Ramos (cell line): Measurements from ENCODE around the gene MAPK8IP3.

Source experiments
- in situ Hi-C: fragments of 300-500 bp; cut with MboI; formaldehyde crosslinking; loops from one replicate; pipeline ENCODE4 v1.14.3; 2022; ENCODE audit warnings: low sequenced_read_pairs; ENCODE audit not compliant: unreplicated experiment

MAPK8IP3 gene, protein sequence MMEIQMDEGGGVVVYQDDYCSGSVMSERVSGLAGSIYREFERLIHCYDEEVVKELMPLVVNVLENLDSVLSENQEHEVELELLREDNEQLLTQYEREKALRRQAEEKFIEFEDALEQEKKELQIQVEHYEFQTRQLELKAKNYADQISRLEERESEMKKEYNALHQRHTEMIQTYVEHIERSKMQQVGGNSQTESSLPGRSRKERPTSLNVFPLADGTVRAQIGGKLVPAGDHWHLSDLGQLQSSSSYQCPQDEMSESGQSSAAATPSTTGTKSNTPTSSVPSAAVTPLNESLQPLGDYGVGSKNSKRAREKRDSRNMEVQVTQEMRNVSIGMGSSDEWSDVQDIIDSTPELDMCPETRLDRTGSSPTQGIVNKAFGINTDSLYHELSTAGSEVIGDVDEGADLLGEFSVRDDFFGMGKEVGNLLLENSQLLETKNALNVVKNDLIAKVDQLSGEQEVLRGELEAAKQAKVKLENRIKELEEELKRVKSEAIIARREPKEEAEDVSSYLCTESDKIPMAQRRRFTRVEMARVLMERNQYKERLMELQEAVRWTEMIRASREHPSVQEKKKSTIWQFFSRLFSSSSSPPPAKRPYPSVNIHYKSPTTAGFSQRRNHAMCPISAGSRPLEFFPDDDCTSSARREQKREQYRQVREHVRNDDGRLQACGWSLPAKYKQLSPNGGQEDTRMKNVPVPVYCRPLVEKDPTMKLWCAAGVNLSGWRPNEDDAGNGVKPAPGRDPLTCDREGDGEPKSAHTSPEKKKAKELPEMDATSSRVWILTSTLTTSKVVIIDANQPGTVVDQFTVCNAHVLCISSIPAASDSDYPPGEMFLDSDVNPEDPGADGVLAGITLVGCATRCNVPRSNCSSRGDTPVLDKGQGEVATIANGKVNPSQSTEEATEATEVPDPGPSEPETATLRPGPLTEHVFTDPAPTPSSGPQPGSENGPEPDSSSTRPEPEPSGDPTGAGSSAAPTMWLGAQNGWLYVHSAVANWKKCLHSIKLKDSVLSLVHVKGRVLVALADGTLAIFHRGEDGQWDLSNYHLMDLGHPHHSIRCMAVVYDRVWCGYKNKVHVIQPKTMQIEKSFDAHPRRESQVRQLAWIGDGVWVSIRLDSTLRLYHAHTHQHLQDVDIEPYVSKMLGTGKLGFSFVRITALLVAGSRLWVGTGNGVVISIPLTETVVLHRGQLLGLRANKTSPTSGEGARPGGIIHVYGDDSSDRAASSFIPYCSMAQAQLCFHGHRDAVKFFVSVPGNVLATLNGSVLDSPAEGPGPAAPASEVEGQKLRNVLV (N-terminal part only)

DNA sequence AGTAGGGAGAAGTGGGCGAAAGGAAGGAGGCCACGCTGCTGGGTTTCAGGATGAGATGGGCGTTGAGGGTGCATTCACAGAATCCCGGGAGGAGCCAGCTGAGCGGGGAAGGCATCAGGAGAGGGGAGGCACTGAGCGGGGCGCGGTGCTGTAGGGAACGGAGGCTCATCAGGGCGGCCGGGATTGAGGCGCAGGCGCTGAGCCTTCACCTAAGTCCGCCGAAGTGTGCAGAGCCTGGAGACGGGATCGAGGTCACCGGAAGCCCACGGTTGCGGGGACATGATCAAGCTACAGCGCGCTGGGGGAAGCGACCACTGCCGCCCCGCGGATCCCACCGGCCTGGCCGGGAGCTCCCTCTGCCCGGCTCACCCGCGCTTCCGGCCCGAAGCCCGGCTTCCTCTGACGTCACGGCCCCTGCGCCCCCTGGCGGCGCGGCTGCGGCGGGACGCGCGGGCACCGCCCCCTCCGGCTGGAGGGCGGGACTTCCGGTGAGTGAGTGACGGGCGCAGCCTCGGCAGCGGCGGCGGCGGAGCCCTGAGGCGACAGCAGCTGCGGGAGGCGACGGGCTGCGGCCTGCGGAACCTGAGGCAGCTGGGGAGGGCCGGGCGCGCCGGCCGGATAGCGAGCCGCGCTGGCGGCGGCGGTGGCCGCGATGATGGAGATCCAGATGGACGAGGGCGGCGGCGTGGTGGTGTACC, at the start of gene MAPK8IP3:
TSS of gene MAPK8IP3 (plus strand) at position 508 of the 698 bp plus-strand sequence. CDS start at position 653, 145 bp downstream.
- in situ Hi-C loops = no loop called here

DNA sequence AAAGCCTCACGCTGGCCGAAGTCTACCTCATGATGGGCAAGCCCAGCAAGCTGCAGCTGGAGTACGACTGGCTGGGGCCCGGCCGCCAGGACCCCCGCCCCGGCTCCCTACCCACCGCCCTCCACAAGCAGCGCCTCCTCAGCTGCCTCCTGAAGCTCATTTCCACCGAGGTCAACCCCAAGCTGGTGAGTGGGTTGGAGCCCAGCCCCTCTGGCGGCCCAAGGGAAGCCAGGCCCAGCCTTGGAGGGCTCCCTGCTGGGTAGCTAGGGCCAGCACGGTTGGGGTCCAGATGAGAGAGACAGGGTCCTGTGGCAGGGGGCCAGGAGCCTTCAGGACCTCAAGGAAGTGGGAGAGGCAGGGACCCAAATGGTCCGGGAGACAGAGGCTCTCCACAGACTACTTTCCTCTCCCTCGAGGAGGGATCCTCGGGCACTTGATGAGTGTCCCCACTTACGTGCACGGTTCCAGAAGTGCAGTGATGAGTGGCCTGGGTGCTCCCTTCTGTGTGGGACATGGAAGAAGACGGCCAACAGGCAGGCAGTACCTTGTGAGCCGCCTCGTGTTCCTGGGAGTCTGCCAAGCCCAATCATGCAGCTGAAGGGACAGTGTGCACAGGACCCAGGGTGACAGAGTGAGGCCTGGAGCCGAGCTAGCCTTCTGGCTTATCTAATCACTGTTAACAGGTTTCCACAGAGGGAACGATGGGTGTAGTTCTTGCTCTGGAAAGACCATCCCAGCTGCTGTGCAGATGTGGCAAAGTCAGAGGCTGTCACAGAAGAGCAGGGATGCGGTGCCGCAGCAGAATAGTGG, 49.0 kb upstream of the MAPK8IP3 start:
- in situ Hi-C loops = no loop called here

DNA sequence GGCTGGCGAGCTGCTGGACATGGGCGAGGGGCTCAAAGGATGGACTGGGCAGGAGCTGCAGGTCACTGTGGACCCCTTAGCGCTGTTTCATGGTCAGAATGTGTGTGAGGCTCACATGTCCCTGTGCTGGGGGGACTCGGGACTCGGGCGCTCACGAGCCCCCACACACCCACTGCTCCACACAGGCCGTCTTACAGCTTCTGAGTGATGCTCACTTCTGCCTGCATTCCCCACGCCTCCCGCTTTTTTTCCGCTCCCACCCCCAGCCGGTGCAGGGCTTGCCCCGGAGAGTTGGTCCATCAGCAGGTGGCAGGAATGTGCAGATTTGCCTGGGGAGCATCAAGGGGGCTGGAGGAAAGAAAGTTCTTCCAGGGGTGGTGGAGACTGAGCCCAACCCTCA, 48.2 kb upstream of the MAPK8IP3 start:
- in situ Hi-C loops = no loop called here

DNA sequence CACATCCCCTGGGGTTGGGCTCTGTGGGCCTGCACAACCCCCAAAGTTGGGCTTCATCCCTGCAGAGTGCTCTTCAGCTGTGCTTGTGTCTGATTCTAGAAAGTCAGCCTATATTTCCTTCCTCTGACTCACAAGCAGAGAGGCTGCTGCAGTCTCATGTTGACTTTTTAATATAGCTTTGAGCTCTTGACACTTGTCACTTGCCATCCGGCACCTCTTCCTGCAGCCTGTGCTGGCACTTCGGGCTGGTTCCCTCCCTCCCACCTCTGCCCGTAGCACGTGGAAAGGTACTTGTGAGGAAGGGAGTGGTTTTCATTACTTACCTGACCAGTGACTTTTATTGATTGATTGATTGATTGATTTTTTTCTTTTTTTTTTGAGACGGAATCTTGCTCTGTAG, 47.0 kb upstream of the MAPK8IP3 start:
- in situ Hi-C loops = no loop called here

DNA sequence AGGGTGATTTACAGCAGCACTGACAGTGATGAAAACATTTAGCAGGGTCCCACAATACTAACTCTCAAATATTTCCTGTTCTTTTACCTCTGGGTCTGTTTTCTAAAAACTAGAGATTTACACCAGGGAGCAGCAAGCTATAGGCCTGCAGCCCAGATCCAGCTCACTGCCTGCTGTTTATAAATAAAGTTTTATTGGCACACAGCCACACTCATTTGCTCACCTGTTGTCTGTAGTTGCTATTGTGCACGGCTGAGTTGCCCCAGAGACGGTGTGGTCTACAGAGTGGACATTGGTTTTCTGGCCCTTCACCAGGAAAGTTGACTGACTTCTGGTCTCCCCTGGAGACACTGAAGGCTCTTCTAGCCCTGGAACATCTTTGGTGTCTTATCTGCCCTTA, 44.2 kb upstream of the MAPK8IP3 start:
- in situ Hi-C loops = no loop called here

DNA sequence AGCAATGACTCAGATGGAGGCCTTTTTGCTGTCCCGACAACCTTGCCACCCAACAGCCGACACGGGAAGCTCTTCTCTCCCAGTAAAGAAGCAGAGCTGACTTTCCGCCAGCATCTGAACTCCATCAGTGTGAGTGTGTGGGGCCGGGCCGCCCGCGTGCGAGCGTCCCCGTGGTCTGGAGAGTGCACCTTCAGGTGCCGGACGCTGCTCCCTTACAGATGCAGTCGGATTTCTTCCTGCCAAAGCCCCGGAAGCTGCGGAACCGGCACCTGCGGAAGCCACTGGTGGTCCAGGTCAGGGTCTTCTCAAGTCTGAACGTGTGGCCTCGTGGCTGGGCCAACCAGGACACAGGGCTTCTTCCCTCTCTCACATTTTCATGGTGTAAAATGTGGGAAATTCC, 43.5 kb upstream of the MAPK8IP3 start:
- in situ Hi-C loops = no loop called here

DNA sequence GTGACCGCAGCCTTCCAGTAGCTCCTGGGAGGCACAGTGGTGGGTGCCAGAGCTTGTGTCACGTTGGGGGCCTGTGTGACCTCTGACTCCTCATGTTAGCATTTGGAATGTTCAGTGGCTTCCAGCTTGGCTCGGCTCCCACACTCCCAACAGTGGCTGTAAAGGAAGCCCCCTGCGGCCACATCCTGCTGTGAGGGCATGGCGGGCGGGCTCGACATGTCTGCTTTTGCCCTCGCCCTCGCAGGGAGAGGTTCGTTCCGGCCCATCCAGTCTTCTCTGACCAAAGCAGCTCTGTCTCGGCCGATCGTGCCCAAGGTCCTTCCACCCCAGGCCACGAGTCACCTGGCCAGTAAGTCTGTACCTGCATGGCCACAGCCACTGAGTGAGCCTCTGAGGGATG, 40.2 kb upstream of the MAPK8IP3 start:
- in situ Hi-C loops = no loop called here

DNA sequence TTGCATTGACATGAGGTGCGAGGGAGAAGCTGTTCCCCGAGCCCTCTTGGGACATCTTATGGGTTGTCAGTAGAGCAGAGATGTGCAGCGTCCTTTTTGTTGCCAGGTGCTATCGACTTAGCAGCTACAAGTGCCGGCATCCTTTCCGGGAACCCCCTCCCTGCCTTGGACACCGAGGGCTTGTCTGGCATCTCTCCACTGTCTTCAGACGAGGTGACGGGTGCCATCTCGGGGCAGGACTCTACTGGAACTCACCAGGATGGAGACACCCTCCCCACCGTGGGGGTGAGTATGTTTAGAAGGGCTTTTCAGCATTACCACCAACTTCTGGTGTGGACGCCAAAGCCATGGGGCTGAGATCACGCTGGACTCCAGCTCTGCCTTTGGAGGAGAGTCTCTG, 39.7 kb upstream of the MAPK8IP3 start:
- in situ Hi-C loops = no loop called here

DNA sequence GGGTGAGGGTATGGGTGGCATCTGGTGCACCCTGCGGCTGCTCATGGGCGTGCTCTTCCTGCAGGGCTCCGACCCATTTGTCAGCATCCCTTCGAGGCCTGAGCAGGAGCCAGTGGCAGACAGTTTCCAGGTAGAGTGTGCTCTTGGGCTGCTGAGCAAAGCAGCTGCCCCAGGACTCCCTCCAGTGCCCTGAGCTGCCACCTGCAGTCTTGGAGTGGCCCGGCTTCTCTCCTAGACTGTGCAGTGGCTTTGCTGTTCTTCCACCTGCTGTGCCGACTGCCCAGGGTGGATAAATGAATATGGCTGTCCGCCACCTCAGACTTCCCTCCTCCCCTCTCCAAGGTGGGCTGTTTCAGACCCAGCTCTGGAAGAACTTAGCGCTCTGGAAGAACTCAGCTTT, 38.7 kb upstream of the MAPK8IP3 start:
- in situ Hi-C loops = no loop called here

DNA sequence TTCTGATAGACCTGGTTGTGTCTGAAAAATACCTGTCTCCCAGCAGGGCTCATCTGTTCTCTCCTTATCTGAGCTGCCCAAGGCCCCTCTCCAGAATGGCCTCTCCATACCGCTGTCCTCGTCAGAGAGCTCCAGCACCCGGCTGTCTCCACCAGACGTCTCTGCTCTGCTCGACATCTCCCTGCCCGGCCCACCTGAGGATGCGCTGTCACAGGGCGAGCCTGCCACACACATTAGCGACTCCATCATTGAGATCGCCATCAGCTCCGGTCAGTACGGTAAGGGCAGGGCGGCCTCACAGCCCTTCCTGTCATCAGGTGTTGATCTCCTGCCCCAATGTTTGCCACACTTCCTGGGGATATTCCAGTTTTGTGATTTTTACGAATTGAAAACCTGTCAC, 38.1 kb upstream of the MAPK8IP3 start:
- in situ Hi-C loops = no loop called here

DNA sequence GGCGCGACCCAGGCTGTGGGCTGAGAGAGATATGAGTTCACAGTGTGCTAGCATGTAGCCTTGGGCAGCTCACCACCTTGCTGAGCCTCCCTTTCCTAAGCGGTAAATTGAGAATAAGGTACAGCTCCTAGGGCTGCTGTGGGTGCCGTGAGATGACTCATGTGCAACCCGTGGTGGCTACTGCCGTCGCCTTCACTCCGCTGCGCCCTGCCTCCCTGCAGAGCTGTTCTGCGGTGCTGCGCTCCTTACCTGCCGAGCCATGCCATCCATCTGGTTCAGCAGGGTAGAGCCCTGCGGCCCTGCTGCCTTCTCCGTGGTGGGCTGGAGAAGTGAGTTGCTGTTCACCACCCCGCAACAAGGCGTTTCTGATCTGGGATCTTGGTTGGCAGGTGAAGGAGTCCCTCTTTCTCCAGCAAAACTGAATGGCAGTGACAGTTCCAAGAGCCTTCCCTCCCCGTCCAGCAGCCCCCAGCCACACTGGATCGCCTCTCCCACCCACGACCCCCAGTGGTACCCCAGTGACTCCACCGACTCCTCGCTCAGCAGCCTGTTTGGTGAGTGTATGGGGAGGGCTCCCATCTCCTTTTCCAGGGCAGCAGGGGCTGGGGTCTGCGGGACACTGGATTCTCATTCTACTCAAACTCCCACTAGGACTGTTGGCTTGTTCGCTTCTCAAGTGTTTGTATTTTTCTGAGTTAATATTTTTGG, 37.2 kb upstream of the MAPK8IP3 start:
- in situ Hi-C loops = no loop called here

DNA sequence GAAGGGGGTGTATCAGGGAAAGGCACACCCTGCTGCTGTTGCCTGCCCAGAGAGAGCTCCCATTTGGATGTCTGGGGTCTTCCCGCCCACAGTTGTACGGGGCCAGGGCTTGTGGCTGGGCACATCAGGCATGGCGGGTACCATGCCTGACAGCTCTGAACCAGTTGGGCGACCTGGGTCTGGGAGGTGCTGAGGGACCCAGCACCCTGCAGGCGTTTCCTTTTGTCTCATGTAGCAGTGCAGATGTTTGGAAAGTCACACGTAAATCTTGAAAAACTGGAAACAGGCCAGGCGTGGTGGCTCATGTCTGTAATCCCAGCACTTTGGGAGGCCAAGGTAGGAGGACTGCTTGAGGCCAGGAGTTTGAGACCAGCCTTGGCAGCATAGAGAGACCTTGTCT, 36.3 kb upstream of the MAPK8IP3 start:
- in situ Hi-C loops = no loop called here

DNA sequence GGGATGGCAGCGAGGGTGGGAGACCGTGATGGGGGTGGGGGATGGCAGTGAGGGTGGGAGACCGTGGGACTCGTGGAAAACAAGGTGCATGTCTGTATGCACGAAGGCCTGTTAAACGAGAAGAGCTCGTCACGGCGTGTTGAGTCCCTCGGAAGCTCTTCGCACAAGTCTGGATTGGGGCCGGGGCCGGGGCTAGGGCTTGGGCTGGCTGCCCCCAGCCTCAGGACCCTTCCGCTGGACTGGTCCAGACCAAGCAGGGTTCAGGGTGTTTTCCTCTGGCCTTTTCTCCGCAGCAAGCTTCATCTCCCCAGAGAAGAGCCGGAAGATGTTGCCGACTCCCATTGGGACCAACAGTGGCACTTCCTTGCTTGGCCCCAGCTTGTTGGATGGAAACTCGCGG, 35.6 kb upstream of the MAPK8IP3 start:
- in situ Hi-C loops = no loop called here

DNA sequence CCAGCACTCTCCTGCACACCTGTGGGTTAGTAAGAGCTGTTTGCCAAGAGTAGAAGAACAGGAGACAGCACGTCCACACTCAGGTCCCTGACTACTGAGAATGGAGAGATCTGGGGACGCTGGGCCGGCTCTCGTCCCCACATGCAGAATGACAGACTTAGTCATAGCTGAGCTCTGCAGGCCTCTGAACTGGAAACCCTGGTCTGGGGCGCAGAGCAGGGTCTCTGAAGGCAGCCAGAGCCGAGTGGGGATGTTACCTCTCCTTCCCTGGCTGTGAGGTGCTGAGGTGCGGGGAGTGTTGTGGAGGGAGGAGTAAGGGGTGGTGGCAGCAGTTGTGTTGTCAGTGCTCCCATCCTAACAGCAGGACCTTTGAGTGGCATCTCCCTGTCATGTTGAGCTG, 35.1 kb upstream of the MAPK8IP3 start:
- in situ Hi-C loops = no loop called here

DNA sequence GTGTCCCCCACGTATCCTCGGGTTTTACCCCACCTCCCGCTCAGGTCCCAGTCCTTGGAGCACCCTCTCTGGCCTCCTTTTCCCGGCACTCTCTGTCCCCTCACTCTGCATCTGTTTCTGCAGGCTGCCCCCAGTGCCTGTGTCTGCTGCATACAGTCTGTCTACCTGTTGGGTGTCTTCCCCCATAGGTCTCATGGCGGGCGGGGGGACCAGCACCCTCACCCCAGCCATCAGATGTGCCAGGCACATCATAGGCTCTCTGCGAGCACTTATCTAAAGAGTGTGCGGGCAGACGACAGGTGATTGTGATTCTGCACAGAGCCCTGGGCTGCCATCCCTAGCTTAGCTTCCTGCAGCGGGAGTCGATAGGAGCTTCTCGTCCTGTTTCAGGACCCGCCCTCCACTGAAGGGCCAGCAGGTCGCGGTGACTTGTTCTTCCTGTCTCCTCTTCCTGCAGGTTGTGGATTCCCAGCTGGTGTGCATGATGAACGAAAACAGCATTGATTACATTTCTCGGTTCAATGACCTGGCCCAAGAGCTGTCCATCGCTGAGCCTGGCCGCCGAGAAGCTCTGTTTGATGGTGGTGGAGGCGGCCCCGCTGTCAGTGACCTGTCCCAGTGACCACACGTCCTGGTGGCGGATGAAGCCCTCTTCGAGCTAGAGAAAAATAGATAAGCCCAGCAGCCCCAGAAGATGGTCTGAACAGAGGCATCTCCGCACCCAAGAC, 32.4 kb upstream of the MAPK8IP3 start:
- in situ Hi-C loops = no loop called here

DNA sequence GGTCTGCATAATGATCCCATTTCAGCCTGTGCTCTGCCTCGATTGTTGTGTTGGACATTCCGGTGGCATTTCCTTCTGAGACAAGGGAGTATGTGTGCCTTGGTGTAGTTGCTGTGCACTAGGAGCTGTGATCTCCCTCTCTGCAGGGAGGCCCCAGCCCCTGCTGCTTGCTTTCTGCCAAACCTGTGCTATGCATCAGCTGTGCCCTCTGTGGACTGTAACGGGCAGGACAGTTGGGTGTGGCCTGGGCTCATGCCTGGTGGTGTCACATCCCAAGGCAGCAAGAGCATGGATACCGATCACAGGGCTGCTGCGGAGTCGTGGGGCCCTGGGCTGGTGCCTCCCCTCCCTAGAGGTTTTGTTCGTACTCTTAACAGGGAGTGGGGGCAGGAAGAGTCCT, 31.7 kb upstream of the MAPK8IP3 start:
- in situ Hi-C loops = no loop called here

DNA sequence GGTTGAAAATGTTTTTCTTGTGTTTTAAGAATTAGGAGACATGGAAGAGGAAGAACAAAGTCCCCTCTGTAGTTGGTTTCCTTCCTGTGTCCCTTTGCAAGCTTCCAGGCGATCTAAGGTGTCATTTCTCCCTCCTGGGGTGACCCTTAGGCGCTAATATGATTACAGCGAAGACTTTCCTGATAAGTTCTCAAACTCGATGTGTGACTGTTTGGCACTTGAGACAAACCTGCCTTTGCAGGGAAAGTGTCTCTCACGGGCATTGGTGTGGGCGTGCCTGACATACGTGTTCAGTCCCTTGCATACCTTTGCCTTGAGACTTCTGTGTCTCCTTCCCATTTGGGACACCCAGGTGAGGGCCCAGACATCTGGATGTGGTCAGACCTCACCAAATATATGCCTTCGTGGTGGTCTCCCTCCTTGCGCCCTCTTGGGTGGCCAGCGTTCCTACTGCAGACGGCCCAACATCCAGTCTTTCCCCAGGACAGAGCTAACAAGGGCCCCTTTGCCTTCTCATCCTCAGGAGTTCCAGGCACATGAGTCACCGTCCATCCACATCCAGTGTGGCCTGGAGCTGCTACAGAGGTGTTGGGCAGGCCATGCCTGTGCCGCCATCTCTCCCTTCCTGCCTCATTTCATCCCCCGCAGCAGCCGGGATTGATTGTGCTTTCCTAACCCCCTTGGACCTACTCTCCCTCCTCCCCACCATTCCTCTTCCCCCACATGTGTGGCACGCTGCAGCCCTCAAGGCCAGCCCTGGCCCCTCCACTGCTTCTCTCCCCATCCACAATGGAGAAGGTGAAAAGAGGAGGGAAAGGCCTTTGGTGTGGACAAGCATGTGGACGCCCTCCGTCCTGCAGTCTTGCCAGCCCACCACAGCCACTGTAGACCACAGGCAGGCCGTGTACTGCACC, 31.0 kb upstream of the MAPK8IP3 start:
- in situ Hi-C loops = no loop called here
